ENCODE data around the gene RBCK1. TPM values are rescaled to one million over a fixed set of nuclear protein-coding genes. Genes with fewer than 3 reads are reported as not detected.

The RBCK1 gene
- total RNA-seq, 1 donor from 2014 or later = 73.9 TPM

DNA sequence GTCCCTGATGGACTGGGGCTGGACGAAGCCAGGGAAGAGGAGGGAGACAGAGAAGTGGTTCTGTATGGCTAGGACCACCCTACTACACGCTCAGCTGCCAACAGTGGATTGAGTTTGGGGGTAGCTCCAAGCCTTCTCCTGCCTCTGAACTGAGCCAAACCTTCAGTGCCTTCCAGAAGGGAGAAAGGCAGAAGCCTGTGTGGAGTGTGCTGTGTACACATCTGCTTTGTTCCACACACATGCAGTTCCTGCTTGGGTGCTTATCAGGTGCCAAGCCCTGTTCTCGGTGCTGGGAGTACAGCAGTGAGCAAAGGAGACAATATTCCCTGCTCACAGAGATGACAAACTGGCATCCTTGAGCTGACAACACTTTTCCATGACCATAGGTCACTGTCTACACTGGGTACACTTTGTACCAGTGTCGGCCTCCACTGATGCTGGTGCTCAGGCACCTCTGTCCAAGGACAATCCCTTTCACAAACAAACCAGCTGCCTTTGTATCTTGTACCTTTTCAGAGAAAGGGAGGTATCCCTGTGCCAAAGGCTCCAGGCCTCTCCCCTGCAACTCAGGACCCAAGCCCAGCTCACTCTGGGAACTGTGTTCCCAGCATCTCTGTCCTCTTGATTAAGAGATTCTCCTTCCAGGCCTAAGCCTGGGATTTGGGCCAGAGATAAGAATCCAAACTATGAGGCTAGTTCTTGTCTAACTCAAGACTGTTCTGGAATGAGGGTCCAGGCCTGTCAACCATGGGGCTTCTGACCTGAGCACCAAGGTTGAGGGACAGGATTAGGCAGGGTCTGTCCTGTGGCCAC lies 11.3 kb upstream of the RBCK1 start:
- DNase-seq (ENCODE audit: low spot score) (peak; percentile 91), ATAC-seq (peak; percentile 78)

DNA sequence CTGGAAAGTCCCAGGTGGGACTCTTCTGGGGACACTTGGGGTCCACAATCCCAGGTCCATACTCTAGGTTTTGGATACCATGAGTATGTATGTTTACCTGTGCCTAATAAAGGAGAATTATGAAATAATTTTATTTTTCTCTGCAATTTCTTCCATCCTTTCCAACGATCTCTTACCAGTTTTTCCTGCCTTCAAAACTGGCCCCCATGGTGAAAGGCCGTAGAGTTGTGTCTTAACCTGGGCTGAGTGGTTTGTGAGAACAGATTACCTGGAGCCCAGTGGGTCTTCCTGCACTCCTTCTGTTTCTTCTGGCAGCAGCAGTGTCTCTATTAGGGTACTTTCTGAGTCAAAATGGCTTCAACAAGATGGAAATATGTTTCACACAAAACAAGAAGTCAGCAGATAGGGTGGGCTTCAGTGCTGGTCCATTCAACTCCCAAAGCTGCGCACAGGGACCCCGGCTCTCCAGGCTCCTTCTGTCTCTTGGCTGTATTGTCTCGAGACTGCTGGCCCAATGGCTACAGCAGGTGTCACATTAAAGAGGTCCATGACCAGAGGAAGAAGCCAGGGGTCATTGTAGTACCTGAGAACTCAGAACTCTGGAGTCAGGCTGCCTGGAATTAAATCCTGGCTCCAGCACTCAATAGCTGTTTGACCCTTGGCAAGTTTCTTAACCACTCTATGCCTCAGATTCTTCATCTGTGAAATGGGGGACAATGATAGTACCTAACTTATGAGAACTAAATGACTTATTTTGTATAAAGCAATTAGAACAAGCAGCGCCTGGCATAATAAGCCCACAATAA lies 10.5 kb upstream of the RBCK1 start:
- ATAC-seq (no peak), DNase-seq (ENCODE audit: low spot score) (no peak)

DNA sequence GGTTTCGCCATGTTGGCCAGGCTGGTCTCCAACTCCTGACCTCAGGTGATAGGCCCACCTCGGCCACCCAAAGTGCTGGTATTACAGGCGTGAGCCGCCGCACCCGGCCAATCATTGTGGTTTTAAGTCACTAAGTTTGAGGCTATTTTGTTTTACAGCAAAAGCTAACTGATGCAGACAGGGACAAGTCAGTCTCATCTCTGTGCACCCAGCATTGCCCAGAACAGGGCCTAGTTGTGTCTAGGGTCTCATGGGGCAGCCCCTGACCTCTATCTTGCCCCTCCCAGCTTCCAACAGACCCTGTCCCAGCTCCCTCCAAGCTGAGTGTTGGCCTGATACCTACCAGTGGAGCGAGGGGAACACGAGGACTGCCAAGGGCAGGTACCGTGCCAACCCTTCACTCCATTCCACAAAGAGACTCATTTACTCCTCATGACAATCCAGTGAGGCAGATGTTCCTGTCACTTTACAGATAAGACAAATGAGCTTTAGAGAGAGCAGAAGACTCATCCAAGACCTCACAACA lies 8.9 kb upstream of the RBCK1 start:
- DNase-seq (ENCODE audit: low spot score) (no peak), ATAC-seq (no peak)

DNA sequence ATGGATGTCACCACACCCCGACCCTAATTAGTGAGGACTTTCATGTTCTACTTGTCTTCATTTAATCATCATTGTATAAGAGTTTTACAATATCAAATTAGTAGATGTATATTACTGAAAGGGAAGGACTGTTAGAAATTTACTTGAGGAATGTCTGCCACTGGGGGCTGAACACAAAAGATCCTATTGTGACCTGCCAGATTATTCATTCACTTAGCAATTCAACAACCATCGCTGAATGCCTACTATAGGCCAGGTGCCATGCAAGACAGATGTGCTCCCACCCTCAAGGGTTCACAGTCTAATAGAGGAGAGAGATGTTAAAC lies 8.0 kb upstream of the RBCK1 start:
- no peak for DNase-seq (ENCODE audit: low spot score)
- ATAC-seq = no peak

DNA sequence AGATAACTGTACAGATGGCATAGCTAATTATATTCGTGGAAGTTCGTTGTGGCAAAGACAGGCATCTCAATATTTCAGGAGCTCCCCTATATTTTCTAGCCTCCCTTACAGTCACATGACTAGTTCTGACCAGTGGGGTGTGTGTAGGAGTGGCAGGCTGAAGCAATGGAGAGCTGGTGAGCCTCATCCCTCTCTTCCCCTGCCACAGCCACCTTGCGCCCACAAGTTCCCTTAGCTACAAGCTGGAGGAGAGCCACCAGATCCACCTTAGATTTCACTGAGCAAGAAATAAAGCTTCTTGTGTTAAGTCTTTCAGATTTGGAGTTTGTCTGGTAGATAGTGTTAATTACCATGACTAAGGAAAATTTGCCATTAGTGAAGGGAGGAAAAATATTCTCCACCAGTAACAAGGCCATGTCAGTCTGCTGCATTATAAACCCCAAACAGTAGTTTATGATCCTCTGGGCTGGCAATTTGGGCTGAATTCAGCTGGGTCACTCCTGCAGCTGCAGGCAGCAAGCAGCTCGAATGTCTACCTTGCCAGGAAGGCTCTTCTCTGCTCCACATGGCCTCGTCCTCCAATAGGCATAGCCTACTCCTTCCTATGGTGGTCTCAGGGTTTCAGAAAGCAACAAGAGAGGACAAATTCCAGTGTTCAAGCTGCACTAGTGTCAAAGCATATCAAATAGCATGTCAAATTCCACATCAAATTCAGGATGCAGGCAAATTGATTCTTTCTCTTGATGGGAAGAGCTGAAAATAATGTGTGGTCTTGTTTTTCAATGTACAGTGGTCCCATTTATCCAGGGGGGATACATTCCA lies 7.4 kb upstream of the RBCK1 start:
- DNase-seq (ENCODE audit: low spot score) = no peak
- ATAC-seq = no peak

DNA sequence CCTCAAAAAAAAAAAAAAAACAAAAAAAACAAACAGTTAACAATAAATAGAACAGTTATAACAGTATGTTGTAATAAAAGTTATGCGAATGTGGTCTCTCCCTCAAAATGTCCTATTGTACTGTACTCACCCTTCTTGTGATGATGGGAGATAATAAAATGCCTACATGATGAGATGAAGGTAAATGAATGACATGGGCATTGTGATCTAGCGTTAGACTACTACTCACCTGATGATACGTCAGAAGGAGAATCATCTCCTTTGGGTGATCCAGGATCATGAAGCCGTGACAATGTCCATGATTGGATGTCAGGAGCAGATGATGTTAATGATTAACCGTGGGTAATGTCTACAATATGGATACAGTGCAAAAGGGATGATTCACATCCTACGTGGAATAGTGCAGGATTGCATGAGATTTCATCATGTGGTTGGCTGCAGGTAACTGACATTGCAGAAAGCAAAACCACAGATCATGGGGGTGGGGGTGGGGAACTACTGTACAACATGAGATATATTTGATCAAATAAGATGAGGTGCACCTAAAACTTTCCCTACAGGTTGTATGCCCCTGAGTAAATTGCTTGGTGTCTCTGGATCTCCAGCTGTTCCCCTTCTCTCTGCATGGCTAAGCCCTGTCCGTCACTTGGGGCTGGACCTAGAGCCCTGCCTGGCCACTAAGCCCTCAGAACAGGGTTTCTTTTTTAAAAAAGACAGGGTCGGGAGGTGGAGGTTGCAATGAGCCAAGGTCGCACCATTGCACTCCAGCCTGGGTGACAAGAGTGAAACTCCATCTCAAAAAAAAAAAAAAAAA lies 6.2 kb upstream of the RBCK1 start:
- ATAC-seq (peak; percentile 75), DNase-seq (ENCODE audit: low spot score) (peak; percentile 70)

DNA sequence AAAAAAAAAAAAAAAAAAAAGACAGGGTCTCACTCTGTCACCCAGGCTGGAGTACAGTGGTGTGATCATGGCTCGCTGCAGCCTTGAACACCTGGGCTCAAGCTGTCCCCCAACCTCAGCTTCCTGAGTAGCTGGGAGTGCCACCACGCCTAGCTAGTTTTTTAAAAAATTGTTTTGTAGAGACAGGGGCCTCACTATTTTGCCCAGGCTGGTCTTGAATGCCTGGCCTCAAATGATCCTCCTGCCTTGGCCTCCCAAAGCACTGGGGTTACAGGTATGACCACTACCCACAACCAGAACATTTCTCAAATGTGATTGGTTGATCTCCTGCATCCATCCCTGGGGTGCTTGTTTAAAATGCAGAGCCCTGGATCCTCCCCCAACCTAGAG lies 5.6 kb upstream of the RBCK1 start:
- DNase-seq (ENCODE audit: low spot score) (no peak), ATAC-seq (no peak)

DNA sequence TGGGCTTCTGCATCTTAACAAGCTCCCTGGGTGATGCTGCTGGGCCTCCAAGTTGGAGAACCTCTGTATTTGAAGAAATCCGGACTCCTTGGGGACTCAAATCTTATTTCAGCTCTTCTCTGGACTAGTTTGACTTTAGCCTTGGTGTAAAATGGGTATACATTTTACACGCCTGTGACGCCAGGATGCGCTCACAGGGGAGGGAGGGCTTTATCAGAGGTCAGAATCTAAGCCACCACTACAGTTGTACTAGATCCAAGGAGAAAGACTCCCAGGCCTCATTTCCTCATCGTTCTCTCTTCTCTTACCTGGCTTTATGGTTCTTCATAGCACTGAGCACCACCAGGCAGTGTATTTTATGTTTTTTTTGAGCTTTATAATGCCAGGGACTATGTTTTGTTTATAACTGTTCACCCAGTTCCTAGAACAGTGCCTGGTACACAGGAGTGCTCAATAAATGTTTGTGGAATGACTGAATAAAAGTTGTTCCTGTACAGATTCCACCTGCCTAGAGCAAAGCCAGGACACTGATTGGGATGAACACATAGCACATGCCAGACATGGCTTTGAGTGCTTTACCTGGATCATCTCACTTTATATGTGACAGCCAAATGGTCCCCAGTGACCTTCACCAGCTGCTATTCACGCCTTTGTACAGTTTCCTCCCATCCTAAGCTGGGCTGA lies 5.1 kb upstream of the RBCK1 start:
- ATAC-seq (no peak), DNase-seq (ENCODE audit: low spot score) (no peak)

DNA sequence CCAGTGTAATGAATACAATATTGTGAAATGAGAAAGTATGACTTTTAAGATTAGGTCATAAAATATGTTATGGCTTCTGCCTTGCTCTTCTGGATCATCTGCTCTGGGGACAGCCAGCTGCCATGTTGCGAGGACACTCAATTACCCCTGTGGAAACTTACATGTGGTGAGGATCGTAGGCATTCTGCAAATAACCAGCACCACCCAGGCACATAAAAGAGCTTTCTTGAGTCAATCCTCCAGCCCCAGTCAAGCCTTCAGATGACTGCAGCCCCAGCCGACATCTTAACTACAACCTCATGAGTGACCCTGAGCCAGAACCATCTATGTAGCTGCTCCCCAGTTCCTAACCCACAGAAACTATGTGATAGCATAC lies 4.5 kb upstream of the RBCK1 start:
- ATAC-seq (no peak), DNase-seq (ENCODE audit: low spot score) (no peak)

DNA sequence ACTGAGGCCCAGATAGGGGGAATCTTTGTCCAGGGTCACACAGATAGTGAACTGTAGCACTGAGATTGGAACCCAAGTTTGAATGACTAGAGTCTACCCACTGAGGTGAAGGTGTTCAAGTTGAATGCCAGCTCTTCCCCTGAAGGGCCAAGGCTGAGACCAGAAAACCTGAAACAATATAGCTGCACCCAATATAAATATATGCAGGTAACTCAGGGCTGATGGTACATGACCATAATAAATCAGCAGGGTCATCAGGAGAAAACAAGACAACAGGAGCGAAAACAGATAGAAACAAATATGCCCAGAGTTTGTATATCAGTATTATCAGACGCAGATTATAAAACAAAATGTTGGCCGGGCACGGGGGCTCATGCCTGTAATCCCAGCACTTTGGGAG lies 4.0 kb upstream of the RBCK1 start:
- DNase-seq (ENCODE audit: low spot score) (no peak), ATAC-seq (no peak)

DNA sequence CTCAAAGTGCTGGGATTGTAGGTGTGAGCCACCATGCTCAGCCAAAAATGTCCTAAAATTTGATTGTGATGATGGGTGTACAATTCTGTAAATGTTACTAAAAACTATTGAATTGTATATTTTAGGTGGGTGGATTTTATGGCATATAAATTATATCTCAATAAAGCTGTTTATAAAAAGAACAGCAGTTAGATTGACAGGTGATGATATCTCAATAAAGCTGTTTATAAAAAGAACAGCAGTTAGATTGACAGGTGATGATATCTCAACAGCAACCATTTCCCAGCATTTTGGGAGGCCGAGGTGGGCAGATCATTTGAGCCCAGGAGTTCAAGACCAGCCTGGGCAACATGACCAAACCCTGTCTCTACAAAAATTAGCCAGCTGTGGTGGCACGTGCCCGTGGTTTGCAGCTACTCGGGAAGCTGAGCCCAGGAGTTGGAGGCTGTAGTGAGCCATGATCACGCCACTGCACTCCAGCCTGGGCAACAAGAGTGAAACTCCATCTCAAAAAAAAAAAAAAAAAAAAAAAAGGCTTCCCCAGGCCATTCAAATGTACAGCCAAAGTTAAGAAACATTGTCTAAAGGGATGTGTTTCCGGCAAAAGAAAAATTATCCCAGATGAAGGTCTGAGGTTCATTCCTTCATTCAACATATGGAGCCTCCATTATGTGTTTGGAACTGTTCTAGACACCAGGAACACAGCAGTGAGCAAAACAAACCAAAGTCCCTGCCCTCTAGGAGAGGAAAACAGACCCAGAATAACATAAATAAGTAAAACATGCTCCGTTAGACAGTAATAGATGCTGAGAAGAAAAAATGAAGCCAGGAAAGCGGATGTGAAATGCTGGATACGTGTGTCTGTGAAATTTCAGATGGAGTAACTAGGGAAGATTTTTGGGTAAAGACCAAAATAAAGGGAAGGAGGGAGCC lies 1.6 kb upstream of the RBCK1 start:
- ATAC-seq = no peak
- DNase-seq (ENCODE audit: low spot score) = no peak

DNA sequence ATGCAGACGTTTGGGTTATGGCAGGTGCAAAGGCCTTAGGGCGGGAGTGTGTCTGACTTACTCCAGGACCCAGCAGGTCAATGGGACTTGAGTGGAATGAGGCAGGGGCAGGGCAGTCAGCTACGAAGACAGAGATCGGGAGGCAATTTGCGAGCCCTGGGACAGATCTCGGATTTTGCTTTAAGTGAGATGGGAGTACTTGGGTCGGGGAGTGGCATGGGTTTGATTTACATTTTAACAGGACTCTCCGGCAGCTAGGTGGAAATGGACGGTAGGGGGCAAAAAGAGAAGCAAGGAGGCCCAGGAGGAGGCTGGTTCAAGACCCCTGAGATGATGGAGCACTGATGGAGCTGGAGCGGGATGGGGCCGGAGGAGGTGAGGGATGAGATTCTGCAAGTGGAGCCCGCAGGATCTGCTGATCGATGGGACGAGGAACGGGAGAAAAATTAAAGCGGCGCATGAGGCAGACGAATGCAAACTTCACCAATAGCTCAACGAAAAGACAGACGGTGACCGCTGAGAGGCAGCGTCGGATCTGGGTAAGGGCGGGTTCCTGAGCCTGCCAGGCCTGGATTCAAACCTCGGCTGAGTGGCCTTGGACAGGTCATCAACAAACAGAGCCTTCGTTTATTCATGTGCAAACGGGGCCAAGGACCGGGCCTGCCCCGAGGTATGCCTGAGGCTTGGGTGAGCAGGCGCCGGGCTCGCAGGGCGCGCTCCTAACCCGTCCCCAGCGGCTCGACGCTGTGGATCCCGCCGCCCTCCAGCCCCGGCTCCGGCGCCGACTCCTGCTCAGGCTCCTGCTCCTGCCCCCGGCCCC lies 756 bp upstream of the RBCK1 start:
- peak; percentile 91 for DNase-seq (ENCODE audit: low spot score)

DNA sequence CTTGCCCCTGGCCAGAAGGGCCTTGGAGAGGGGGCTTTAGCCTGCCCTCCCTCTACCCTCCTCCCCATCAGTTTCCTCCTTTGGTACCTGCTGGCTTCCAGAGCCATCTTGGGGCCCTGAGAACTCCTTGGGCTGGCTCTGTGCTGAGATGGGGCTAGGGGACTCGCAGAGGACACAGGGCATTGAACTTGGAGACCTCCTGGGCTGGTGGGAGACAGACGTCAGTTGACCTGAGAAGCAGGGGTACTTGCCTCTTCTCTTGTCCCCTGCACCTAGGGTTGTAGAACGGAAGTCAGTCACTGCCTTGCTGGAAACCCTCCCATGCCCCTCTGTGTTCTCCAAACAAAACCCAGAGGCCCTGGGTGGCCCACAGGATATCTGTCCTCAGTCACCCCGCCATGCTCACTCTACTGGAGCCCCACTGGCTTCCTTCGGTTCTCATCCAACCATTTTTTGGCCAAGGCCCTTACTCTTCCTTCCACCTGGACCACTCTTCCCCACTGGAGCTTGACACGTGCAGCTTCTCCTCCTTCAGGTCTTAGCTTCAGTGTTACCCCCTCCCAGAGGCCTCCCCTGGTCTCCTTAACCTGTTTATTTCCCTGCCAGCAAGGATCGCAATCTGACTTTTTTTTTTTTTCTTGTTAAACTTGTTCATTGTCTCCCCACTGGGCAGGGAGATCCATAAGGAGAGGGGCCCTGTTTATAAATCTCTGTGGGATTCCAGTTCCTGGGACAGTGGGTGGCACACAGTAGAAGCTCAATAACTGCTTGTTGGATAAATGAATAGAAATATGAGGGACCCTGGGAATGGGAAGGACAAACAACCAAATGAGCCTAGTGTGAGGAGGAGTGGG lies 971 bp downstream of the RBCK1 start:
- DNase-seq (ENCODE audit: low spot score) = no peak
- ATAC-seq = no peak

More for the DNA sequence above, 756 bp upstream of the RBCK1 start:
- peak; percentile 75 for ATAC-seq

DNA sequence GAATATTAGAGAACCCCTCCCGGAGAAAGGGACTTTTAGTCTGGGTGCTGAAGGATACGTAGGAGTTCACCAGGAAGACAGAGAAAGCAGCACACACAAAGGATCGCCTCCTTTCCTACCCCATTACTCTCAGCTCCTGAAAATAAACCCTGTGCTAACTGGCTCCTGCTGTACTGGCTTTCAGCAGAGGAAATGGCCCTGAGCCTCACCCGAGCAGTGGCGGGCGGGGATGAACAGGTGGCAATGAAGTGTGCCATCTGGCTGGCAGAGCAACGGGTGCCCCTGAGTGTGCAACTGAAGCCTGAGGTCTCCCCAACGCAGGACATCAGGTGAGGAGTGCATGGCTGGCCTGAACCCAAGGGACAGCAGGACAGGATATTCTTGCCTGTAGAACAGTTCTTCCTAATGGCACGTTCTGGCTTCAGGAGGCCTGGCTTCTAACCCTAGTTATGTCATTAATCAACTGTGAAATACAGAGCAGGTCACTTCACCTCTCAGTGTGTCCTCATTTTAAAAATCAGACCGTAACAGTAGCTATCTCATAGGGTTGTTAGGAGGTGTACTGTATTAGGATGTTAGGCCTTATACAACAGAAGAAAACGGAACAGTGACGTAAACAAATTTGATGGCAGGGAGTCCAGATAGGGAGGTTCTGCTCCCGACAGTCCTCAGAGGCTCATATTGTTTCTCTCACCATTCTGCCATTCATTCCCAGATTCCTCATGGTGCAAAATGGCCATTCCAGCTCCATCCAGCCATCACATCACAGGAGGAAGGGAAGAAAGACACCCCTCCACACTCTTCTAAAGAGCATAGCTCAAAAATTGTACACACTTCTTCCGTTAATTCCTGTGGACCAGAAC lies 1.8 kb downstream of the RBCK1 start:
- ATAC-seq = peak; percentile 28
- DNase-seq (ENCODE audit: low spot score) = peak; percentile 79

DNA sequence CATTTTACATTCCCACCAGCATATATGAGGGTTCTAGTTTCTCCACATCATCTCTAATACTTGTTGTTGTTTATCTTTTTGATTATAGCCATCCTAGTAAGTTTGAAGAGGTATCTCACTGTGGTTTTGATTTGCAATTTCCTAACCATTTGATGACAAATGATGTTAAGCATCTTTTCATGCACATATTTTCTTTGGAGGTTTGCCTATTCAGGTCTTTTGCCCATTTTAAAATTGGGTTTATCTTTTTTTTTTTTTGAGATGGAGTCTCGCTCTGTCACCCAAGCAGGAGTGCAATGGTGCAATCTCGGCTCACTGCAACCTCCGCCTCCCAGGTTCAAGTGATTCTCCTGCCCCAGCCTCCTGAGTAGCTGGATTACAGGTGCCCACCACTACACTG lies 4.0 kb downstream of the RBCK1 start:
- ATAC-seq = no peak
- no peak for DNase-seq (ENCODE audit: low spot score)

DNA sequence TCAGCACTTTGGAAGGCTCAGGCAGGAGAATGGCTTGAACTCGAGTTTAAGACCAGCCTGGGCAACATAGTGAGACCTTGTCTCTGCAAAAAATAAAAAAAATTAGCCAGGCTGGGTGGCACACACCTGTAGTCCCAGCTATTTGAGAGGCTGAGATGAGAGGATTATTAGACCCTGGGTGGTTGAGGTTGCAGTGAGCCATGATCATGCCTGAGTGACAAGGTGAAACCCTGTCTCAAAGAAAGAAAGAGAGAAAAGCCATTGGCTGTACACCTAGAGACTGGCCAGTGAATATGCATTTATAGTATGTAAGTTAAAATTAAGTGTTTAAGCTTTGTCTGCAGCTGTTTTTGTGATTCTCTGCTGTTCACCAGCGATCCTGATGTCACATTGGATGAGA lies 6.1 kb downstream of the RBCK1 start:
- DNase-seq (ENCODE audit: low spot score) = no peak
- no peak for ATAC-seq

Measured in left lobe of liver (tissue), 2 donors.